ENCODE data around the gene SYT1. TPM values are rescaled to one million over a fixed set of nuclear protein-coding genes. Genes with fewer than 3 reads are reported as not detected.

Gene SYT1
- total RNA-seq, 6 experiments from 2014 or later = 3.5 to 10.5 (median 9.1) TPM

DNA sequence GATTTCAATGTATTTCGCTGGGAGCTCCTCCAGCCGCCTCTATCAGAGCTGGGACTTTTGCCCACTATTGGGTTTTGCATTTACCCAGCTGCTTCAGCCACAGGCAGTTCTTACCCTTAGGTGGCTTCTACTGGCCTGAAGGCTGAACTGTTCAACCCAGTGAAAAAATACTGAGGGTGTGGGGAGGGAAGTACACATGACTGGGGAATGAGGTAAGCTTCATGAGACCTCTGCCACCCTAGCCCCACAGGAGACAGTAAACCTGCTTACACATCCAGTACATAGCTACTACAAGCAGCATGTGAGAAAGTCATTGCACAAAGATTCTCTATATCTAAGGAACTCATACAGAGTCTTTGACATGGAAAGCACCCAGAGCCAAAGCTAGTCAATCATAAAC is 411.1 kb downstream of the SYT1 start:
- TF ChIP-seq, protein P1, sequence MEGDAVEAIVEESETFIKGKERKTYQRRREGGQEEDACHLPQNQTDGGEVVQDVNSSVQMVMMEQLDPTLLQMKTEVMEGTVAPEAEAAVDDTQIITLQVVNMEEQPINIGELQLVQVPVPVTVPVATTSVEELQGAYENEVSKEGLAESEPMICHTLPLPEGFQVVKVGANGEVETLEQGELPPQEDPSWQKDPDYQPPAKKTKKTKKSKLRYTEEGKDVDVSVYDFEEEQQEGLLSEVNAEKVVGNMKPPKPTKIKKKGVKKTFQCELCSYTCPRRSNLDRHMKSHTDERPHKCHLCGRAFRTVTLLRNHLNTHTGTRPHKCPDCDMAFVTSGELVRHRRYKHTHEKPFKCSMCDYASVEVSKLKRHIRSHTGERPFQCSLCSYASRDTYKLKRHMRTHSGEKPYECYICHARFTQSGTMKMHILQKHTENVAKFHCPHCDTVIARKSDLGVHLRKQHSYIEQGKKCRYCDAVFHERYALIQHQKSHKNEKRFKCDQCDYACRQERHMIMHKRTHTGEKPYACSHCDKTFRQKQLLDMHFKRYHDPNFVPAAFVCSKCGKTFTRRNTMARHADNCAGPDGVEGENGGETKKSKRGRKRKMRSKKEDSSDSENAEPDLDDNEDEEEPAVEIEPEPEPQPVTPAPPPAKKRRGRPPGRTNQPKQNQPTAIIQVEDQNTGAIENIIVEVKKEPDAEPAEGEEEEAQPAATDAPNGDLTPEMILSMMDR (IDR thresholded peaks at IDR 0.05) = no peak
- no peak overlapping the region for H3K4me3 Mint-ChIP-seq
- no peak for DNase-seq
- H3K9me3 Mint-ChIP-seq = no peaks in the 10 kb centered on the region
- no peak overlapping the region for H3K27ac Mint-ChIP-seq
- H3K36me3 Mint-ChIP-seq (ENCODE audit: low read depth) = no peaks in the 10 kb centered on the region
- H3K4me1 Mint-ChIP-seq (ENCODE audit: low read depth) = no peaks in the 10 kb centered on the region
- H3K27me3 Mint-ChIP-seq (ENCODE audit: insufficient read depth) = peaks cover 1% of the 10 kb centered on the region; the same call in 1 of the 2 replicates

DNA sequence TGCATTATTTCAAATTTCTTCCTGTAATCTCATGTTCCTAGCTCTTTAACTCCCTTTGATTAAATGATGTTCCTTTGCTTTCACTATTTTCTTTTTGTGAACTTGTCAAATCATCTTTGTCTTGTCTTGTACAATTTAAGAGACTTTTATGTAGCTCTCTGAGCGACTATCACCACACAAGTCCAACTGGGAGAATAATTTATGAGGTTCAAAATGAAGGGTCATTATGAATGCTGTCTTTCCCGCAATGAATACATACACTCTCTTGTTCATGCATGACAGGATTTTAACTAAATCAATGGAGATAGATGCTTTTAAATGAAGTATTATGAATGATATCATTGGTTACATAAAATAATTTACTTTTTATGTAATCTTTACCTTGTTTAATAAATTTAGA is 418.8 kb downstream of the SYT1 start:
- no peaks in the 10 kb centered on the region for H3K4me1 Mint-ChIP-seq (ENCODE audit: low read depth)
- TF ChIP-seq, protein P1 (IDR thresholded peaks at IDR 0.05) = no peak
- H3K27ac Mint-ChIP-seq = no peak overlapping the region
- no peak for DNase-seq
- H3K9me3 Mint-ChIP-seq = no peaks in the 10 kb centered on the region
- no peaks in the 10 kb centered on the region for H3K27me3 Mint-ChIP-seq (ENCODE audit: insufficient read depth)
- H3K36me3 Mint-ChIP-seq (ENCODE audit: low read depth) = no peaks in the 10 kb centered on the region
- H3K4me3 Mint-ChIP-seq = no peak overlapping the region

DNA sequence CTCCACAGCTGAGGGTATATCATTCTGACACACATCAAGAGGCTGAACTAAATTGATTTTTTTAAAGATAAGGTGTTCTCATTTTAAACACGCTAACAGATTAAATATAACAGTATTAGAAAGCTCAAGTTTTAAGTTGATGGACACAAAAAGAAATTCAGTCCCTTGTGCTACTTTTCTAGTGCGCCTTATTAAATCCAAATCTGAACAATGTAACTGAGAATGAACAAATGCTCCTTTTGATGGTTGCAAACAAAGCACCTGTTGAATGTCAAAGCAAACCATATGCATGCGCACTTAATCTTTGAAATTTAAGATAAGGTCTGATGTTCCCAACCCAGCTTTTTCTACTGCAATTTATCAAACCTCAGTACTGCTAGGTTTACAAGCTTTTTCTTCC is 424.3 kb downstream of the SYT1 start:
- Mint-ChIP-seq H3K9me3 (no peaks in the 10 kb centered on the region), H3K27ac (no peak overlapping the region), H3K4me1 (ENCODE audit: low read depth) (no peaks in the 10 kb centered on the region), H3K4me3 (no peak overlapping the region), H3K36me3 (ENCODE audit: low read depth) (no peaks in the 10 kb centered on the region), H3K27me3 (ENCODE audit: insufficient read depth) (no peaks in the 10 kb centered on the region)
- DNase-seq = no peak
- TF ChIP-seq, protein P1 (IDR thresholded peaks at IDR 0.05) = no peak

DNA sequence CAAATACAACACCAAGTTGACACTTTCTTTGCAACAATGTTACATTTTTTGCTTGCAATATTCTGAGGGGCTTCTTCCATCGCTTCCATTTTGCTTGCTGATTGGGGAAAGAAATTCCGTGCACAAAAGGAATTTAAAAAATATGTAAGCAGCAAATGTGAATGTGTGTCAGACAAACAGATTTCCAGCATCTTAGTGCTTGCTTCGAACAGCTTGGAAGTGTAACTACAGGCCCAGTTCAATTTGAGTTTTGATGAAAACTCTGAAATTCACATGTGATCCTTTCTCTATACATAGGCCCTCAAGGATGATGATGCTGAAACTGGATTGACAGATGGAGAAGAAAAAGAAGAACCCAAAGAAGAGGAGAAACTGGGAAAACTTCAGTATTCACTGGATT is 427.1 kb downstream of the SYT1 start:
- Mint-ChIP-seq H3K27ac (no peak overlapping the region), H3K27me3 (ENCODE audit: insufficient read depth) (no peaks in the 10 kb centered on the region), H3K36me3 (ENCODE audit: low read depth) (no peaks in the 10 kb centered on the region), H3K4me1 (ENCODE audit: low read depth) (peaks cover 16% of the 10 kb centered on the region), H3K9me3 (no peaks in the 10 kb centered on the region), H3K4me3 (no peak overlapping the region)
- TF ChIP-seq, protein P1 (IDR thresholded peaks at IDR 0.05) = no peak
- no peak for DNase-seq

DNA sequence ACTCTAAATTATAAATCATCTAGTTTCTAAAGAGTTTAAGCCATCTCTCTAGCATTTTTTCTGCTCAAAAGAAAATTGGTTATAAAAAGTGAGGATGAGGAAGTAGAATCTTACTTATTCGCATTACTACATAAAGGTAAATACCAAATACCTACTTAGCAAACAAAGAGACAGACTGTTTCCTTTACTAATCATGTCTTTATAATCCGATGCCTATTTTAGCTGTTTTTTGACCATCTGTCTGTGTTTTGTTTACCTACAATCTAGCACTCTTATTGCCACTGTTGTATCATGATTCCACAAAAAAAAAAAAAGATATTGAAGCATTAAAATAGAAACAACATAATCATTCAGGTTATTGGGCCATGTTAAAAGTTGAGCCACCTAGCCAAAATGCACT is 430.0 kb downstream of the SYT1 start:
- H3K27ac Mint-ChIP-seq = no peak overlapping the region
- peaks cover 19% of the 10 kb centered on the region for H3K4me1 Mint-ChIP-seq (ENCODE audit: low read depth)
- H3K4me3 Mint-ChIP-seq = no peak overlapping the region
- DNase-seq = no peak
- H3K36me3 Mint-ChIP-seq (ENCODE audit: low read depth) = no peaks in the 10 kb centered on the region
- H3K9me3 Mint-ChIP-seq = no peaks in the 10 kb centered on the region
- TF ChIP-seq, protein P1 (IDR thresholded peaks at IDR 0.05) = no peak
- H3K27me3 Mint-ChIP-seq (ENCODE audit: insufficient read depth) = no peaks in the 10 kb centered on the region

DNA sequence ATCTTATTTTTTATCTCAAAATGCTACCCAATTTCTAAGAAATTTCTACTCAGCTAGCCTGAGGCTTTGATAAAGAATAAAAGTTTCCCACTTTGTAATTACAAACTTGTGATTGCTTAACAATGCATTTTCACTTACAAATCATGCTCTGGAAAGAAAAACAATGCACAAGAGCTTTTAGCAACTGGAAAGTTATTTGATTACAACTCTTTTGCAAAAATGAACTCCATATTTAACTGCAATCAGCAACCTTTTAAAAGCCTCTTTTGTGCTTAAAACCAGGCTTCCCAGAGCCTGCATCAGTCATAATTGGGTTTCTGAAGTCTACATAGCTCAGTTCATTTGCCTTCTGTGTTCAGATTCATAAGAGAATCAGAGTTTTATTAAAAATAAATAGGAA is 431.0 kb downstream of the SYT1 start:
- Mint-ChIP-seq H3K4me3 (no peak overlapping the region), H3K9me3 (no peaks in the 10 kb centered on the region), H3K27ac (no peak overlapping the region), H3K4me1 (ENCODE audit: low read depth) (peaks cover 26% of the 10 kb centered on the region), H3K27me3 (ENCODE audit: insufficient read depth) (no peaks in the 10 kb centered on the region), H3K36me3 (ENCODE audit: low read depth) (no peaks in the 10 kb centered on the region)
- TF ChIP-seq, protein P1 (IDR thresholded peaks at IDR 0.05) = no peak
- DNase-seq = no peak
